Thyroid gland (tissue), 4 donors: ENCODE data around the gene FKBP1B.

Source experiments
- CTCF ChIP-seq, 6 experiments: fragments of 200-600 bp in 3 of 6; fragments of 450-650 bp in 3 of 6; sonication (generic) in 3 of 6; IDR thresholded peaks; one replicate each; pipeline ENCODE4 v1.5.1; 2016 to 2019; ENCODE audit warnings: antibody characterized with exemption in 6 of 6, mild to moderate bottlenecking in 2 of 6, inconsistent platforms in 1 of 6, moderate library complexity in 1 of 6
- POLR2A ChIP-seq, 2 donors: fragments of 450-650 bp; IDR thresholded peaks; one replicate each; pipeline ENCODE4 v1.6.1; 2017; ENCODE audit warnings: antibody characterized with exemption in 2 of 2, mild to moderate bottlenecking in 2 of 2, moderate library complexity in 1 of 2

GRCh38 chr2:24065341-24065740, 15.8 kb downstream of the FKBP1B start:
- TF ChIP-seq CTCF (IDR thresholded peaks at IDR 0.05): no peak
- no peak for TF ChIP-seq POLR2A (IDR thresholded peaks at IDR 0.05)
